Right lung (tissue), 5 donors: ENCODE results near the gene RTF1. TPM values are rescaled to one million over a fixed set of nuclear protein-coding genes. Genes with fewer than 3 reads are reported as not detected.

Experiments
- DNase-seq, 2 donors: peaks; one replicate each; pipeline ENCODE4 v3.0.0-alpha.2; 2013
- polyA plus RNA-seq, 5 donors: library from polyadenylated mRNA; unstranded; fragments of 120-200 nt; gene quantifications; one replicate each; pipeline versions ENCODE4 v1.2.1 to v1.2.3, GENCODE V29; 2013; ENCODE audit warnings: inconsistent platforms in 1 of 5, low replicate concordance in 1 of 5; ENCODE audit not compliant: insufficient read length in 5 of 5, insufficient read depth in 1 of 5

The RTF1 gene
- polyA plus RNA-seq, 5 donors, result 58.3 to 85.9 (median 62.9) TPM

- DNase-seq, result no peak
Measured at GRCh38 chr15:41483519-41483918, 66.6 kb downstream of the RTF1 start.

- DNase-seq, result no peak
Measured at GRCh38 chr15:41484937-41485625, 68.2 kb downstream of the RTF1 start.

- DNase-seq, result no peak
Measured at GRCh38 chr15:41486286-41486685, 69.4 kb downstream of the RTF1 start.

- no peak for DNase-seq
Measured at GRCh38 chr15:41487381-41487780, 70.5 kb downstream of the RTF1 start.

GRCh38 chr15:41487802-41488201 is 70.9 kb downstream of the RTF1 start:
- no peak for DNase-seq

- no peak for DNase-seq
Measured at GRCh38 chr15:41489641-41490040, 72.7 kb downstream of the RTF1 start.

- no peak for DNase-seq
Measured at GRCh38 chr15:41490355-41490754, 73.5 kb downstream of the RTF1 start.

- DNase-seq, result no peak
Measured at GRCh38 chr15:41491889-41492288, 75.0 kb downstream of the RTF1 start.

GRCh38 chr15:41492597-41493204 is 75.8 kb downstream of the RTF1 start:
- DNase-seq, result no peak

GRCh38 chr15:41493205-41493901 is 76.5 kb downstream of the RTF1 start, which contains the start of gene ITPKA:
TSS of gene ITPKA (plus strand) at chr15:41493874. CDS start at chr15:41493928, 54 bp downstream.
- DNase-seq, result peak; percentile 56 to 66

GRCh38 chr15:41493902-41494189 is 77.0 kb downstream of the RTF1 start:
- DNase-seq, result no peak

- DNase-seq, result no peak
Measured at GRCh38 chr15:41494190-41494921, 77.5 kb downstream of the RTF1 start.

- DNase-seq, result no peak
Measured at GRCh38 chr15:41494922-41495735, 78.2 kb downstream of the RTF1 start.

GRCh38 chr15:41495736-41496599 is 79.1 kb downstream of the RTF1 start:
- DNase-seq, result no peak

GRCh38 chr15:41498657-41499056 is 81.8 kb downstream of the RTF1 start:
- DNase-seq, result no peak

GRCh38 chr15:41499109-41499851 is 82.4 kb downstream of the RTF1 start:
- no peak for DNase-seq

- no peak for DNase-seq
Measured at GRCh38 chr15:41501191-41501917, 84.5 kb downstream of the RTF1 start.

- DNase-seq, result no peak
Measured at GRCh38 chr15:41501931-41502794, 85.3 kb downstream of the RTF1 start.
